Upper lobe of right lung (tissue), 1 donor: ENCODE data around the gene PTMS. TPM values are rescaled to one million over a fixed set of nuclear protein-coding genes. Genes with fewer than 3 reads are reported as not detected.
A peak's percentile ranks its signal among the peaks of the same experiment; 100 is the strongest.

Source experiments
- ATAC-seq: fragments of 200-7000 bp; cut with Tn5 transposase; one replicate; pipeline ENCODE4 v1.9.1; 2020; ENCODE audit warnings: mild to moderate bottlenecking, moderate library complexity
- DNase-seq: peaks from one replicate; pipeline ENCODE4 v3.0.0-alpha.2; 2020
- H3K27ac ChIP-seq: fragments of 200-600 bp; one replicate; pipeline ENCODE4 v1.8.0; 2022
- H3K27me3 ChIP-seq: fragments of 200-600 bp; one replicate; pipeline ENCODE4 v1.8.0; 2022; ENCODE audit warnings: mild to moderate bottlenecking
- H3K36me3 ChIP-seq: fragments of 200-600 bp; one replicate; pipeline ENCODE4 v1.8.0; 2022
- H3K4me1 ChIP-seq: fragments of 200-600 bp; one replicate; pipeline ENCODE4 v1.8.0; 2022
- H3K4me3 ChIP-seq: fragments of 200-600 bp; one replicate; pipeline ENCODE4 v1.8.0; 2022; ENCODE audit warnings: mild to moderate bottlenecking
- H3K9me3 ChIP-seq: fragments of 200-600 bp; one replicate; pipeline ENCODE4 v1.8.0; 2022
- CTCF ChIP-seq: fragments of 200-600 bp; IDR thresholded peaks from one replicate; pipeline ENCODE4 v1.8.0; 2022; ENCODE audit warnings: antibody characterized with exemption
- intact Hi-C: fragments of 100-400 bp; cut with DNase I; formaldehyde crosslinking; loops from one replicate; pipeline ENCODE4 v1.11.0; 2022
- total RNA-seq: library from RNA; stranded (reverse); fragmentation: NEBNext Ultra II Directional; extraction: Animal tissue kit (Norgen Biotek cat#: 25700); gene quantifications from one replicate; pipeline ENCODE4 v1.2.1, GENCODE V29; 2021
- donor health status: DM: no; HTN: yes; CAD: no; lungs with severe emphysema.

The PTMS gene
- total RNA-seq, 1 donor from 2014 or later = 323 TPM

- intact Hi-C loops = no loop called here
- H3K9me3 ChIP-seq = no peaks in the 10 kb centered on the region
- peaks cover 43% of the 10 kb centered on the region for H3K4me1 ChIP-seq
- no peaks in the 10 kb centered on the region for H3K27me3 ChIP-seq
- peak overlapping the region; percentile 75 for H3K4me3 ChIP-seq
- TF ChIP-seq CTCF = no peak
- peaks cover 14% of the 10 kb centered on the region for H3K36me3 ChIP-seq
- peak overlapping the region; percentile 20 for H3K27ac ChIP-seq
- ATAC-seq = no peak
- DNase-seq = no peak
These were observed 2.8 kb downstream of the PTMS start for GRCh38 chr12:6768990-6769389.

- H3K4me3 ChIP-seq = no peak overlapping the region
- no peaks in the 10 kb centered on the region for H3K9me3 ChIP-seq
- no peak for TF ChIP-seq CTCF
- H3K27ac ChIP-seq = no peak overlapping the region
- DNase-seq (no peak), ATAC-seq (no peak)
- H3K36me3 ChIP-seq = peaks cover 14% of the 10 kb centered on the region
- H3K4me1 ChIP-seq = peaks cover 41% of the 10 kb centered on the region
- H3K27me3 ChIP-seq = no peaks in the 10 kb centered on the region
- intact Hi-C loops = no loop called here
These were observed 3.5 kb downstream of the PTMS start for GRCh38 chr12:6769666-6770065.

- ATAC-seq = no peak
- Histone ChIP-seq H3K27me3 (no peaks in the 10 kb centered on the region), H3K36me3 (peaks cover 14% of the 10 kb centered on the region), H3K4me1 (peaks cover 37% of the 10 kb centered on the region), H3K4me3 (no peak overlapping the region), H3K27ac (no peak overlapping the region), H3K9me3 (no peaks in the 10 kb centered on the region)
- no peak for DNase-seq
- intact Hi-C loops = no loop called here
- no peak for TF ChIP-seq CTCF
These were observed 3.9 kb downstream of the PTMS start for GRCh38 chr12:6770094-6770493.

- DNase-seq = no peak
- Histone ChIP-seq H3K4me1 (peaks cover 32% of the 10 kb centered on the region), H3K9me3 (no peaks in the 10 kb centered on the region), H3K4me3 (no peak overlapping the region), H3K27me3 (no peaks in the 10 kb centered on the region), H3K27ac (no peak overlapping the region), H3K36me3 (peaks cover 14% of the 10 kb centered on the region)
- no peak for ATAC-seq
- no peak for TF ChIP-seq CTCF
- intact Hi-C loops = no loop called here
These were observed 4.4 kb downstream of the PTMS start for GRCh38 chr12:6770600-6770999.

GRCh38 chr12:6771091-6771495, 4.9 kb downstream of the PTMS start:
- Histone ChIP-seq H3K9me3 (no peaks in the 10 kb centered on the region), H3K36me3 (peaks cover 14% of the 10 kb centered on the region), H3K27me3 (no peaks in the 10 kb centered on the region), H3K4me3 (no peak overlapping the region), H3K27ac (no peak overlapping the region), H3K4me1 (peaks cover 30% of the 10 kb centered on the region)
- TF ChIP-seq CTCF = no peak
- intact Hi-C loops = no loop called here
- DNase-seq = no peak
- ATAC-seq = peak; percentile 7
